B cell (primary cell): Measurements from ENCODE around the gene DLX1. TPM values are rescaled to one million over a fixed set of nuclear protein-coding genes. Genes with fewer than 3 reads are reported as not detected.
"Not testable (repeated sequence)": the region's sequence is repeated elsewhere in the genome, so short reads cannot be mapped to it uniquely, and the experiment has no call there.

Experiments
- ATAC-seq: fragments of 200-7000 bp; cut with Tn5 transposase; one replicate; pipeline ENCODE4 v1.10.0; 2021; ENCODE audit warnings: low read depth, mild to moderate bottlenecking, moderate number of reproducible peaks, moderate library complexity
- CTCF ChIA-PET: fragments of 350-600 bp; sonication (Branson Sonifier 250); formaldehyde crosslinking; loops from one replicate; lab custom pipeline; 2021; ENCODE audit warnings: antibody characterized with exemption, inconsistent platforms; lab: Charles Lee
- POLR2A ChIA-PET: fragments of 350-600 bp; sonication (Branson Sonifier 250); formaldehyde crosslinking; loops from one replicate; lab custom pipeline; 2021; ENCODE audit warnings: antibody characterized with exemption; lab: Charles Lee
- DNase-seq: peaks from one replicate; pipeline ENCODE4 v3.0.0; 2013
- H2AFZ ChIP-seq: 2 replicates; pipeline ENCODE4 v1.6.1; 2012; ENCODE audit warnings: mild to moderate bottlenecking, low read depth, low read length; ENCODE audit not compliant: insufficient read depth, poor library complexity, severe bottlenecking
- H3K27ac ChIP-seq, 2 donors: 1 replicate in 1 of 2; 2 replicates in 1 of 2; pipeline ENCODE4 v1.5.1; 2012 to 2013; ENCODE audit warnings: low read length in 2 of 2, mild to moderate bottlenecking in 2 of 2, moderate library complexity in 1 of 2
- H3K27me3 ChIP-seq, 4 experiments: fragments of 200-600 bp in 1 of 4; sonication (generic) in 1 of 4; replicated peaks in 1 of 4; 1 replicate in 2 of 4; 2 replicates in 2 of 4; pipeline versions ENCODE4 v1.6.1 to v1.7.0; 2013 to 2016; ENCODE audit warnings: low read length in 3 of 4, mild to moderate bottlenecking in 2 of 4, mixed read lengths in 1 of 4, moderate library complexity in 1 of 4; ENCODE audit not compliant: insufficient read depth in 4 of 4, control insufficient read depth in 3 of 4; ENCODE audit errors: control extremely low read depth in 1 of 4
- H3K36me3 ChIP-seq, 2 experiments: replicated peaks in 1 of 2; 1 replicate in 1 of 2; 2 replicates in 1 of 2; pipeline versions ENCODE4 v1.6.1 to v1.7.1; 2013; ENCODE audit warnings: low read length in 1 of 2; ENCODE audit not compliant: insufficient read depth in 2 of 2, control insufficient read depth in 1 of 2; ENCODE audit errors: control extremely low read depth in 1 of 2, extremely low read depth in 1 of 2
- H3K4me1 ChIP-seq, 2 donors: fragments of 200-600 bp in 1 of 2; sonication (generic) in 1 of 2; 1 replicate in 1 of 2; 2 replicates in 1 of 2; pipeline versions ENCODE4 v1.5.1 to v1.6.1; 2013 to 2017; ENCODE audit warnings: low read length in 2 of 2; ENCODE audit not compliant: control insufficient read depth in 2 of 2, insufficient read depth in 2 of 2
- H3K4me2 ChIP-seq: replicated peaks from 2 replicates; pipeline ENCODE3; 2012; ENCODE audit warnings: mild to moderate bottlenecking, low read depth, low read length; ENCODE audit not compliant: poor library complexity, severe bottlenecking
- H3K4me3 ChIP-seq, 5 experiments: fragments of 200-600 bp in 1 of 5; sonication (generic) in 1 of 5; 1 replicate in 3 of 5; 2 replicates in 2 of 5; pipeline versions ENCODE4 v1.5.1 to v1.7.0; 2011 to 2016; ENCODE audit warnings: low read length in 4 of 5, mild to moderate bottlenecking in 4 of 5, low read depth in 2 of 5, control low read depth in 1 of 5, moderate library complexity in 1 of 5; ENCODE audit not compliant: insufficient read depth in 1 of 5; ENCODE audit errors: control extremely low read depth in 1 of 5, extremely low read depth in 1 of 5
- H3K79me2 ChIP-seq: fragments of 200-600 bp; sonication (generic); one replicate; pipeline ENCODE4 v1.6.0; 2016; ENCODE audit warnings: low read length; ENCODE audit not compliant: control insufficient read depth, insufficient read depth
- H3K9ac ChIP-seq: fragments of 200-600 bp; sonication (generic); 2 replicates; pipeline ENCODE4 v1.6.1; 2017; ENCODE audit warnings: mild to moderate bottlenecking, low read length, moderate library complexity
- H3K9me3 ChIP-seq, 3 donors: one replicate each; pipeline versions ENCODE4 v1.6.1 to v1.7.1; 2013; ENCODE audit warnings: low read length in 2 of 3; ENCODE audit not compliant: control insufficient read depth in 2 of 3, insufficient read depth in 1 of 3; ENCODE audit errors: control extremely low read depth in 1 of 3
- H4K20me1 ChIP-seq: 2 replicates; pipeline ENCODE4 v1.6.0; 2012; ENCODE audit warnings: mild to moderate bottlenecking, low read length; ENCODE audit not compliant: insufficient read depth, control insufficient read depth, poor library complexity, severe bottlenecking
- H3K27ac Mint-ChIP-seq: one replicate; pipeline ENCODE4 v1.8.0; 2021; ENCODE audit warnings: mixed read lengths
- H3K27me3 Mint-ChIP-seq: one replicate; pipeline ENCODE4 v1.8.0; 2021; ENCODE audit warnings: mixed read lengths
- H3K4me1 Mint-ChIP-seq: one replicate; pipeline ENCODE4 v1.8.0; 2021; ENCODE audit warnings: mixed read lengths
- H3K4me3 Mint-ChIP-seq: one replicate; pipeline ENCODE4 v1.8.0; 2021; ENCODE audit warnings: mixed read lengths
- H3K9me3 Mint-ChIP-seq: one replicate; pipeline ENCODE4 v1.8.0; 2022; ENCODE audit warnings: mixed read lengths; ENCODE audit not compliant: insufficient read depth
- EZH2 ChIP-seq: IDR thresholded peaks from 2 replicates; pipeline ENCODE4 v1.6.1; 2012; ENCODE audit warnings: borderline replicate concordance, low read depth, mild to moderate bottlenecking, moderate library complexity, low read length; ENCODE audit not compliant: insufficient read depth, poor library complexity, severe bottlenecking
- WGBS: methylation state at CpG from one replicate; pipeline ENCODE4 v1.1.5; 2013; ENCODE audit warnings: missing lambda C conversion rate; ENCODE audit not compliant: insufficient coverage; 5-methylcytosine and 5-hydroxymethylcytosine counted together
- intact Hi-C: fragments of 100-400 bp; cut with micrococcal nuclease; formaldehyde crosslinking; loops from one replicate; pipeline ENCODE4 v1.10.0; 2022
- polyA plus RNA-seq: library from polyadenylated mRNA; depleted of rRNA; stranded (reverse); fragments of >200 nt; gene quantifications from 2 replicates; pipeline ENCODE4 v1.2.3, GENCODE V29; 2012
- total RNA-seq, 2 donors: library from RNA; stranded (reverse); fragments of 120-200 nt in 1 of 2; gene quantifications; 1 replicate in 1 of 2; 2 replicates in 1 of 2; pipeline versions ENCODE4 v1.2.3 to v1.2.4, GENCODE V29; 2013 to 2022
- TF ChIP-seq, protein P1 (sequence below): fragments of 200-600 bp; IDR thresholded peaks from one replicate; pipeline ENCODE4 v1.8.0; 2022; ENCODE audit warnings: antibody characterized with exemption, mild to moderate bottlenecking

DLX1 gene
- total and polyA plus RNA-seq, 2 donors (not counting 1 experiment from before 2014, with no cell fraction given): not detected

DNA sequence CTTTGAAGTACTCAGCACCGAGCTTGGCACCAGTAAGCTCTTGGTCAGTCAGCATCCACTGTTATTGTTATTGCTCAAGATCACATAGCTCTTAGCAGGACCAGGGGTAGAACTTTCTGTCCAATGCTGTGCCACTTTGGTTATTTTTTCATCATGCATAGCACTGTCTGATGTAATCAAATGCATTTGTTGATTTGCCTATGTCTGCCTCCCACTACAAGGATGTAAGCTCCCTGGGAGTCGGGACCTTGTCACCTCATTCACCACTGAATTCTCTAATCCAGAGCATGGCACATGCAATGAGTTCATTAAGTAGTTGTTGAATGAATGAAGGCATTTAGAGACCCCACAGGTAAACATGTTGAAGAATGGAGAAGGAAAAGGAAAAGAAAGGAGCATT, 29.0 kb upstream of the DLX1 start:
- Histone ChIP-seq H4K20me1 (no peaks in the 10 kb centered on the region), H2AFZ (no peak overlapping the region), H3K36me3 (no peaks in the 10 kb centered on the region), H3K9me3 (no peaks in the 10 kb centered on the region), H3K27ac (no peak overlapping the region), H3K9ac (no peak overlapping the region), H3K27me3 (no peaks in the 10 kb centered on the region), H3K79me2 (no peaks in the 10 kb centered on the region), H3K4me3 (no peak overlapping the region), H3K4me2 (no peak overlapping the region), H3K4me1 (no peaks in the 10 kb centered on the region)
- CTCF ChIA-PET: no interaction called here
- Mint-ChIP-seq H3K4me1 (no peaks in the 10 kb centered on the region), H3K27me3 (no peaks in the 10 kb centered on the region), H3K27ac (no peak overlapping the region), H3K9me3 (no peaks in the 10 kb centered on the region), H3K4me3 (no peak overlapping the region)
- intact Hi-C loops: no loop called here
- no peak for ATAC-seq
- no peak for TF ChIP-seq EZH2
- TF ChIP-seq, protein P1, sequence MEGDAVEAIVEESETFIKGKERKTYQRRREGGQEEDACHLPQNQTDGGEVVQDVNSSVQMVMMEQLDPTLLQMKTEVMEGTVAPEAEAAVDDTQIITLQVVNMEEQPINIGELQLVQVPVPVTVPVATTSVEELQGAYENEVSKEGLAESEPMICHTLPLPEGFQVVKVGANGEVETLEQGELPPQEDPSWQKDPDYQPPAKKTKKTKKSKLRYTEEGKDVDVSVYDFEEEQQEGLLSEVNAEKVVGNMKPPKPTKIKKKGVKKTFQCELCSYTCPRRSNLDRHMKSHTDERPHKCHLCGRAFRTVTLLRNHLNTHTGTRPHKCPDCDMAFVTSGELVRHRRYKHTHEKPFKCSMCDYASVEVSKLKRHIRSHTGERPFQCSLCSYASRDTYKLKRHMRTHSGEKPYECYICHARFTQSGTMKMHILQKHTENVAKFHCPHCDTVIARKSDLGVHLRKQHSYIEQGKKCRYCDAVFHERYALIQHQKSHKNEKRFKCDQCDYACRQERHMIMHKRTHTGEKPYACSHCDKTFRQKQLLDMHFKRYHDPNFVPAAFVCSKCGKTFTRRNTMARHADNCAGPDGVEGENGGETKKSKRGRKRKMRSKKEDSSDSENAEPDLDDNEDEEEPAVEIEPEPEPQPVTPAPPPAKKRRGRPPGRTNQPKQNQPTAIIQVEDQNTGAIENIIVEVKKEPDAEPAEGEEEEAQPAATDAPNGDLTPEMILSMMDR: no peak
- DNase-seq: no peak
- POLR2A ChIA-PET: no interaction called here
- WGBS: 78% methylated on average over 1 of the region's 2 CpGs

DNA sequence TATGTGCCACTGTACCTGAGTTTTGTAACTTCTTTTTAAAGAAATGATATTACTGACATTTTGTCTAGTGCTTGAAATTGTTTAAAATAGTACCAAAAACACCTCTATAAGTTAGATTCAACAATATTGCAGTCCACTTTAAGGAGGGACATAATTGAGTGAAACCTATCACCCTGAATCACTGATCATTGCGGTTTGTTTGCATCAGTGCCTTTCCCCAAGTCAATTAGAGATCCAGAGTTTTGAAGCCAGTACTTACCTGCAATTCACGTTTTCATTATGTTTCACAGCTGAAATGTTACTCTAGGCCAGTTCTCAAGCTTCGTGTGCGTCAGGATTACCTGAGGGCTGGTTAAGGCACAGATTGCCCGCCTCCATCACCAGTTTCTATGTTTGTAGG, 26.6 kb upstream of the DLX1 start:
- H3K9me3 Mint-ChIP-seq: no peaks in the 10 kb centered on the region
- H3K79me2 ChIP-seq: no peaks in the 10 kb centered on the region
- H3K27me3 ChIP-seq: no peaks in the 10 kb centered on the region
- DNase-seq (no peak), ATAC-seq (no peak)
- H3K27ac Mint-ChIP-seq: no peak overlapping the region
- no peaks in the 10 kb centered on the region for H3K4me1 ChIP-seq
- intact Hi-C loops: no loop called here
- ChIA-PET POLR2A (no interaction called here), CTCF (no interaction called here)
- H3K27me3 Mint-ChIP-seq: no peaks in the 10 kb centered on the region
- no peak overlapping the region for H3K4me3 Mint-ChIP-seq
- TF ChIP-seq, protein P1: no peak
- TF ChIP-seq EZH2: no peak
- H3K9ac ChIP-seq: no peak overlapping the region
- H4K20me1 ChIP-seq: no peaks in the 10 kb centered on the region
- no peaks in the 10 kb centered on the region for H3K9me3 ChIP-seq
- H3K4me1 Mint-ChIP-seq: no peaks in the 10 kb centered on the region
- H2AFZ ChIP-seq: no peak overlapping the region
- no peak overlapping the region for H3K4me2 ChIP-seq
- no peak overlapping the region for H3K4me3 ChIP-seq
- no peak overlapping the region for H3K27ac ChIP-seq
- peaks cover 0 to 2% of the 10 kb centered on the region in 2 experiments for H3K36me3 ChIP-seq
- 98% methylated on average over 4 of the region's 5 CpGs for WGBS

DNA sequence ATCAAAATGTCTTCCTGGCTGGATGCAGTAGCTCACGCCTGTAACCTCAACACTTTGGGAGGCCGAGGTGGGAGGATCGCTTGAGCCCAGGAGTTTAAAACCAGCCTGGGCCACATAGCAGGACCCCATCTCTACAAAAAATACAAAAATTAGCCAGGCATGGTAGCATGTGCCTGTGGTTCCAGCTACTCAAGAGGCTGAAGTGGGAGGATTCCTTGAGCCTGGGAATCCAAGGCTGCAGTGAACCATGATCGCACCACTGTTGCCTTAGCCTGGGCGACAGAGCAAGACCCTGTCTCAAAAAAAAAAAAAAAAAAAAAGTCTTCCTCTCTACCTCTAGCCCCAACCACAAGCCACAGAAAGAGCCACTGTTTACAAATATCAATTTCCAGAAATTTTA, 25.2 kb upstream of the DLX1 start:
- H3K27me3 ChIP-seq, H3K4me3 ChIP-seq, H3K79me2 ChIP-seq, POLR2A ChIA-PET, H3K36me3 ChIP-seq, H3K27me3 Mint-ChIP-seq, H4K20me1 ChIP-seq, H3K4me3 Mint-ChIP-seq, H3K27ac Mint-ChIP-seq, H3K9me3 Mint-ChIP-seq, H3K4me2 ChIP-seq, ATAC-seq, DNase-seq, H3K9me3 ChIP-seq, H3K27ac ChIP-seq, H3K4me1 Mint-ChIP-seq, H3K4me1 ChIP-seq, H3K9ac ChIP-seq, intact Hi-C loops, H2AFZ ChIP-seq: not testable (repeated sequence)
- WGBS: 100% methylated on average over 3 of the region's 5 CpGs
- CTCF ChIA-PET: interaction anchor here (0.7 kb wide), 1 partner anchor 863 kb away, joined by 4 read pairs; no protein-coding TSS in a partner anchor
